H1 (cell line): ENCODE measurements around the gene OOSP4A. TPM values are rescaled to one million over a fixed set of nuclear protein-coding genes. Genes with fewer than 3 reads are reported as not detected.

Experiments
- CTCF ChIA-PET: fragments of 300-600 bp; sonication (Branson Sonifier 250); formaldehyde crosslinking; loops from one replicate; lab custom pipeline; 2021; ENCODE audit not compliant: partially characterized antibody; lab: Charles Lee
- POLR2A ChIA-PET: fragments of 300-600 bp; sonication (Branson Sonifier 250); formaldehyde crosslinking; loops from one replicate; lab custom pipeline; 2021; ENCODE audit warnings: inconsistent platforms; ENCODE audit not compliant: partially characterized antibody; lab: Charles Lee
- DNase-seq, 2 experiments: peaks; one replicate each; pipeline versions ENCODE4 v3.0.0 to v3.0.0-alpha.2; 2010 to 2022; ENCODE audit warnings: low spot score in 2 of 2, low read depth in 1 of 2, mixed read lengths in 1 of 2
- FAIRE-seq: peaks from 2 replicates; lab custom pipeline; 2011; peaks lifted over from hg19 to GRCh38; lab: Jason Lieb, UNC
- H2AFZ ChIP-seq: 2 replicates; pipeline ENCODE4 v1.8.1; 2012; ENCODE audit warnings: low read length, inconsistent platforms
- H2AK5ac ChIP-seq: 2 replicates; pipeline ENCODE4 v1.6.1; 2013; ENCODE audit warnings: low read depth, low read length
- H2BK120ac ChIP-seq: replicated peaks from 2 replicates; pipeline ENCODE3; 2013; ENCODE audit warnings: low read depth, low read length, inconsistent platforms
- H2BK12ac ChIP-seq: 2 replicates; pipeline ENCODE4 v1.6.1; 2013; ENCODE audit warnings: low read depth, low read length
- H2BK15ac ChIP-seq: 2 replicates; pipeline ENCODE4 v1.6.1; 2013; ENCODE audit warnings: low read length
- H2BK20ac ChIP-seq: 2 replicates; pipeline ENCODE4 v1.6.1; 2013; ENCODE audit warnings: low read length
- H2BK5ac ChIP-seq: 2 replicates; pipeline ENCODE4 v1.6.1; 2013; ENCODE audit warnings: low read depth, low read length
- H3K14ac ChIP-seq: 2 replicates; pipeline ENCODE4 v1.6.1; 2013; ENCODE audit warnings: inconsistent platforms; ENCODE audit not compliant: insufficient read length
- H3K18ac ChIP-seq: 2 replicates; pipeline ENCODE4 v1.6.1; 2013; ENCODE audit warnings: low read length; ENCODE audit errors: extremely low read depth
- H3K23ac ChIP-seq: 2 replicates; pipeline ENCODE4 v1.6.1; 2013; ENCODE audit warnings: inconsistent platforms; ENCODE audit not compliant: insufficient read length
- H3K23me2 ChIP-seq: 2 replicates; pipeline ENCODE4 v1.6.1; 2013; ENCODE audit warnings: low read depth, low read length
- H3K27ac ChIP-seq: 2 replicates; pipeline ENCODE4 v1.6.1; 2011; ENCODE audit warnings: low read depth, low read length, inconsistent platforms
- H3K27me3 ChIP-seq, 4 experiments: replicated peaks in 1 of 4; 1 replicate in 1 of 4; 2 replicates in 3 of 4; pipeline versions ENCODE4 v1.6.1 to v1.8.1; 2011 to 2013; ENCODE audit warnings: low read length in 3 of 4, mild to moderate bottlenecking in 3 of 4, inconsistent platforms in 2 of 4, mixed read lengths in 2 of 4, moderate library complexity in 1 of 4; ENCODE audit not compliant: control insufficient read depth in 3 of 4, insufficient read depth in 3 of 4; ENCODE audit errors: extremely low read depth in 1 of 4
- H3K36me3 ChIP-seq, 4 experiments: 2 replicates each; pipeline versions ENCODE4 v1.6.1 to v1.8.1; 2011 to 2013; ENCODE audit warnings: mild to moderate bottlenecking in 4 of 4, low read length in 3 of 4, moderate library complexity in 2 of 4, control low read depth in 1 of 4, inconsistent platforms in 1 of 4; ENCODE audit not compliant: insufficient read depth in 4 of 4, control insufficient read depth in 2 of 4
- H3K4ac ChIP-seq: replicated peaks from 2 replicates; pipeline ENCODE3; 2013; ENCODE audit warnings: low read length, low read depth, mixed read lengths, inconsistent platforms; ENCODE audit not compliant: insufficient read length
- H3K4me1 ChIP-seq, 4 experiments: replicated peaks in 1 of 4; 1 replicate in 1 of 4; 2 replicates in 3 of 4; pipeline versions ENCODE4 v1.6.1 to v1.8.1; 2011 to 2013; ENCODE audit warnings: low read length in 3 of 4, inconsistent platforms in 2 of 4, mixed read lengths in 1 of 4; ENCODE audit not compliant: insufficient read depth in 4 of 4, control insufficient read depth in 3 of 4
- H3K4me2 ChIP-seq, 2 experiments: 2 replicates each; pipeline versions ENCODE4 v1.6.1 to v1.8.1; 2011 to 2013; ENCODE audit warnings: low read depth in 2 of 2, low read length in 2 of 2, control low read depth in 1 of 2, inconsistent platforms in 1 of 2, mild to moderate bottlenecking in 1 of 2; ENCODE audit not compliant: insufficient read depth in 1 of 2
- H3K4me3 ChIP-seq, 4 experiments: fragments of 200-600, 300-600 bp in 1 of 4; sonication (generic), shearing (Covaris generic), sonication (Bioruptor Twin) in 1 of 4; 2 replicates each; pipeline versions ENCODE4 v1.5.1 to v1.8.1; 2011 to 2016; ENCODE audit warnings: low read length in 4 of 4, low read depth in 3 of 4, control low read depth in 2 of 4, inconsistent platforms in 2 of 4, mild to moderate bottlenecking in 2 of 4, mixed read lengths in 1 of 4, moderate library complexity in 1 of 4; ENCODE audit not compliant: insufficient read depth in 2 of 4; ENCODE audit errors: extremely low read depth in 1 of 4
- H3K56ac ChIP-seq: replicated peaks from 2 replicates; pipeline ENCODE3; 2013; ENCODE audit warnings: low read depth, mild to moderate bottlenecking, mixed read lengths, low read length, inconsistent platforms; ENCODE audit not compliant: insufficient read length
- H3K79me1 ChIP-seq: 2 replicates; pipeline ENCODE4 v1.6.1; 2013; ENCODE audit warnings: low read depth, low read length, control low read depth
- H3K79me2 ChIP-seq, 2 experiments: 2 replicates each; pipeline versions ENCODE4 v1.6.1 to v1.8.1; 2012 to 2013; ENCODE audit warnings: low read length in 2 of 2, mild to moderate bottlenecking in 2 of 2, inconsistent platforms in 1 of 2; ENCODE audit not compliant: insufficient read depth in 2 of 2, control insufficient read depth in 1 of 2
- H3K9ac ChIP-seq, 4 experiments: replicated peaks in 1 of 4; 1 replicate in 1 of 4; 2 replicates in 3 of 4; pipeline versions ENCODE4 v1.6.1 to v1.8.1; 2011 to 2013; ENCODE audit warnings: low read depth in 3 of 4, low read length in 3 of 4, control low read depth in 2 of 4, mild to moderate bottlenecking in 2 of 4, moderate library complexity in 2 of 4, inconsistent platforms in 1 of 4; ENCODE audit errors: extremely low read depth in 1 of 4
- H3K9me3 ChIP-seq, 2 experiments: 2 replicates each; pipeline versions ENCODE4 v1.6.1 to v1.8.1; 2012 to 2013; ENCODE audit warnings: mild to moderate bottlenecking in 2 of 2, moderate library complexity in 2 of 2, control low read depth in 1 of 2, inconsistent platforms in 1 of 2, low read depth in 1 of 2, low read length in 1 of 2, mixed read lengths in 1 of 2; ENCODE audit not compliant: insufficient read depth in 2 of 2
- H4K20me1 ChIP-seq, 2 experiments: replicated peaks in 1 of 2; 2 replicates each; pipeline versions ENCODE3 to v1.8.1; 2011 to 2013; ENCODE audit warnings: inconsistent platforms in 2 of 2, low read length in 2 of 2, mild to moderate bottlenecking in 1 of 2; ENCODE audit not compliant: insufficient read depth in 2 of 2, control insufficient read depth in 1 of 2
- H4K5ac ChIP-seq: 2 replicates; pipeline ENCODE4 v1.6.1; 2013; ENCODE audit warnings: low read length, low read depth, mixed read lengths, inconsistent platforms; ENCODE audit not compliant: insufficient read length
- H4K8ac ChIP-seq: 2 replicates; pipeline ENCODE4 v1.8.0; 2013; ENCODE audit warnings: mild to moderate bottlenecking, moderate library complexity, low read length, inconsistent platforms; ENCODE audit not compliant: insufficient read depth; ENCODE audit errors: extremely low read depth
- H4K91ac ChIP-seq: replicated peaks from 2 replicates; pipeline ENCODE3; 2013; ENCODE audit warnings: low read length, mixed read lengths, inconsistent platforms; ENCODE audit not compliant: insufficient read length
- NANOG ChIP-seq: IDR thresholded peaks from 2 replicates; pipeline ENCODE4 v1.6.1; 2011; ENCODE audit warnings: low read length, low read depth, mild to moderate bottlenecking, inconsistent platforms; ENCODE audit not compliant: insufficient read depth, poor library complexity, severe bottlenecking
- RAD21 ChIP-seq, 2 experiments: IDR thresholded peaks in 1 of 2; conservative IDR thresholded peaks in 1 of 2; 2 replicates each; pipeline ENCODE4 v1.6.1; 2011; ENCODE audit warnings: low read depth in 2 of 2, low read length in 2 of 2, improper control_type of control experiment in 1 of 2, inconsistent platforms in 1 of 2, mild to moderate bottlenecking in 1 of 2, moderate library complexity in 1 of 2
- RFX5 ChIP-seq: IDR thresholded peaks from 2 replicates; pipeline ENCODE4 v1.6.1; 2011; ENCODE audit warnings: low read depth, low read length, improper control_type of control experiment, borderline replicate concordance
- WGBS, 2 experiments: shearing (Covaris generic) in 1 of 2; methylation state at CpG; one replicate each; pipeline versions ENCODE4 v1.1.6 to v1.1.7; 2013 to 2015; ENCODE audit warnings: low lambda C conversion rate in 2 of 2, mixed read lengths in 2 of 2, inconsistent platforms in 1 of 2, low coverage in 1 of 2, missing lambda C conversion rate in 1 of 2; ENCODE audit not compliant: insufficient replicate concordance in 2 of 2, insufficient coverage in 1 of 2, insufficient read length in 1 of 2; ENCODE audit errors: extremely low coverage in 1 of 2, missing lambda C conversion rate in 1 of 2; 5-methylcytosine and 5-hydroxymethylcytosine counted together
- polyA plus RNA-seq, 7 experiments: library from polyadenylated mRNA; depleted of rRNA in 3 of 7; stranded (reverse) in 5 of 7; unstranded in 2 of 7; fragments of >200 nt in 5 of 7; fragments of 200-250 nt in 2 of 7; gene quantifications; 1 replicate in 5 of 7; 2 replicates in 1 of 7; 4 replicates in 1 of 7; pipeline versions ENCODE4 v1.2.1 to v1.2.3, GENCODE V29; 2011 to 2013; ENCODE audit warnings: missing spikeins in 2 of 7, mixed read lengths in 2 of 7
- total RNA-seq: library from RNA; stranded (reverse); fragmentation: NEBNext Ultra II Directional; extraction: Animal tissue kit (Norgen Biotek cat#: 25700); gene quantifications from 2 replicates; pipeline ENCODE4 v1.2.1, GENCODE V29; 2021
- TF ChIP-seq, protein P1 (sequence below), 3 experiments: IDR thresholded peaks; 1 replicate in 2 of 3; 2 replicates in 1 of 3; pipeline versions ENCODE4 v1.5.1 to v1.6.1; 2011; ENCODE audit warnings: low read length in 3 of 3, mild to moderate bottlenecking in 3 of 3, inconsistent platforms in 2 of 3, low read depth in 1 of 3, moderate library complexity in 1 of 3; ENCODE audit not compliant: insufficient read depth in 1 of 3; ENCODE audit errors: control extremely low read depth in 1 of 3

Gene OOSP4A
- total and polyA plus RNA-seq, 2 of the 8 experiments (the other 6 are each of a cell fraction or from before 2014, with no cell fraction given), result not detected

DNA sequence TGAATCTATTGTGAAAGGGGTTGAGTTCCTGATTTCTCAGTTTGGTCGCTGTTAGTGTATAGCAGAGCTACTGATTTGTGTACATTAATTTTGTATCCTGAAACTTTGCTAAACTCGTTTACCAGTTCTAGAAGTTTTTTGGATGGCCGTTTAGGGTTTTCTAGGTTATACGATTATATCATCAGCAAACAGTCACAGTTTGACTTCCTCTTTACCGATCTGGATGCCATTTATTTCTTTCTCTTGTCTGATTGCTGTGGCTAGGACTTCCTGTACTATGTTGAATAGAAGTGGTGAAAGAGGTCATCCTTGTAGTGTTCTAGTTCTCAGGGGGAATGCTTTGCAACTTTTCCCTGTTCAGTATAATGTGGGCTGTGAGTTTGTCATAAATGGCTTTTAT is 28.6 kb downstream of the OOSP4A start:
- no peaks in the 10 kb centered on the region for H3K23me2 ChIP-seq
- ChIA-PET CTCF (no interaction called here), POLR2A (no interaction called here)
- no peaks in the 10 kb centered on the region for H3K27me3 ChIP-seq
- no peak overlapping the region for H2BK15ac ChIP-seq
- no peaks in the 10 kb centered on the region for H3K79me1 ChIP-seq
- H3K18ac ChIP-seq, result no peak overlapping the region
- no peak overlapping the region for H4K91ac ChIP-seq
- H3K56ac ChIP-seq, result no peak overlapping the region
- H3K4ac ChIP-seq, result no peak overlapping the region
- H3K9ac ChIP-seq, result no peak overlapping the region
- no peak overlapping the region for H2BK5ac ChIP-seq
- H3K36me3 ChIP-seq, result no peaks in the 10 kb centered on the region
- H3K23ac ChIP-seq, result no peak overlapping the region
- no peak overlapping the region for H3K4me2 ChIP-seq
- H2AK5ac ChIP-seq, result no peak overlapping the region
- 93% methylated on average over 5 of the region's 5 CpGs; no CpG with 5 or more reads in 1 of the 2 experiments for whole genome bisulfite sequencing, 2 experiments
- DNase-seq, result no peak
- no peak overlapping the region for H2BK12ac ChIP-seq
- no peaks in the 10 kb centered on the region for H3K79me2 ChIP-seq
- H2BK120ac ChIP-seq, result no peak overlapping the region
- FAIRE-seq, result no peak
- H2AFZ ChIP-seq, result no peak overlapping the region
- H3K27ac ChIP-seq, result no peak overlapping the region
- no peak overlapping the region for H3K14ac ChIP-seq
- no peak overlapping the region for H3K4me3 ChIP-seq
- H3K4me1 ChIP-seq, result no peaks in the 10 kb centered on the region
- H4K8ac ChIP-seq, result no peak overlapping the region
- H4K5ac ChIP-seq, result no peak overlapping the region
- no peak overlapping the region for H2BK20ac ChIP-seq
- no peaks in the 10 kb centered on the region for H3K9me3 ChIP-seq
- H4K20me1 ChIP-seq, result no peaks in the 10 kb centered on the region
- TF ChIP-seq RAD21 (IDR thresholded peaks at IDR 0.05 in 1 of 2, conservative IDR thresholded peaks at IDR 0.05 in 1 of 2; ENCODE audit: low read depth in 2 of 2, low read length in 2 of 2) (no peak), RFX5 (no peak), NANOG (no peak)
- TF ChIP-seq, protein P1, sequence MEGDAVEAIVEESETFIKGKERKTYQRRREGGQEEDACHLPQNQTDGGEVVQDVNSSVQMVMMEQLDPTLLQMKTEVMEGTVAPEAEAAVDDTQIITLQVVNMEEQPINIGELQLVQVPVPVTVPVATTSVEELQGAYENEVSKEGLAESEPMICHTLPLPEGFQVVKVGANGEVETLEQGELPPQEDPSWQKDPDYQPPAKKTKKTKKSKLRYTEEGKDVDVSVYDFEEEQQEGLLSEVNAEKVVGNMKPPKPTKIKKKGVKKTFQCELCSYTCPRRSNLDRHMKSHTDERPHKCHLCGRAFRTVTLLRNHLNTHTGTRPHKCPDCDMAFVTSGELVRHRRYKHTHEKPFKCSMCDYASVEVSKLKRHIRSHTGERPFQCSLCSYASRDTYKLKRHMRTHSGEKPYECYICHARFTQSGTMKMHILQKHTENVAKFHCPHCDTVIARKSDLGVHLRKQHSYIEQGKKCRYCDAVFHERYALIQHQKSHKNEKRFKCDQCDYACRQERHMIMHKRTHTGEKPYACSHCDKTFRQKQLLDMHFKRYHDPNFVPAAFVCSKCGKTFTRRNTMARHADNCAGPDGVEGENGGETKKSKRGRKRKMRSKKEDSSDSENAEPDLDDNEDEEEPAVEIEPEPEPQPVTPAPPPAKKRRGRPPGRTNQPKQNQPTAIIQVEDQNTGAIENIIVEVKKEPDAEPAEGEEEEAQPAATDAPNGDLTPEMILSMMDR (IDR thresholded peaks at IDR 0.05; ENCODE audit: control extremely low read depth in 1 of 3, insufficient read depth in 1 of 3, low read depth in 1 of 3, low read length in 3 of 3), result no peak
